ENCODE measurements around the gene ASB6. TPM values are rescaled to one million over a fixed set of nuclear protein-coding genes. Genes with fewer than 3 reads are reported as not detected.
A peak's percentile ranks its signal among the peaks of the same experiment; 100 is the strongest.
"Not testable (repeated sequence)": the region's sequence is repeated elsewhere in the genome, so short reads cannot be mapped to it uniquely, and the experiment has no call there.

The ASB6 gene
- total RNA-seq, 2 experiments from 2014 or later, result 25.0 to 26.4 TPM

DNA sequence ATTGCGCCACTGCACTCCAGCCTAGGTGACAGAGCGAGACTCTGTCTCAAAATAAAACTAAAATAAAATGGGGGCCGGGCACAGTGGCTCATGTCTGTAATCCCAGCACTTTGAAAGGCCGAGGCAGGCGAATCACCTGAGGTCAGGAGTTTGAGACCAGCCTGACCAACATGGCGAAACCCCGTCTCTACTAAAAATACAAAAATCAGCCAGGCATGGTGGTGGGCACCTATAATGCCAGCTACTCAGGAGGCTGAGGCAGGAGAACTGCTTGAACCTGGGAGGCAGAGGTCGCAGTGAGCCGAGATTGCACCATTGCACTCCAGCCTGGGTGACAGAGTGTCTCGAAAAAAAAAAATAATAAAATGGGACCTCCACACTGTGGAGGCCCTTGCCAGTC, 5.6 kb downstream of the ASB6 start:
- H3K9me3 Mint-ChIP-seq (ENCODE audit: low read depth); ATAC-seq: not testable (repeated sequence)
- CTCF ChIA-PET, result interaction anchor here (1.7 kb wide), 1 partner anchor 12 kb away, joined by 5 read pairs; no protein-coding TSS in a partner anchor

DNA sequence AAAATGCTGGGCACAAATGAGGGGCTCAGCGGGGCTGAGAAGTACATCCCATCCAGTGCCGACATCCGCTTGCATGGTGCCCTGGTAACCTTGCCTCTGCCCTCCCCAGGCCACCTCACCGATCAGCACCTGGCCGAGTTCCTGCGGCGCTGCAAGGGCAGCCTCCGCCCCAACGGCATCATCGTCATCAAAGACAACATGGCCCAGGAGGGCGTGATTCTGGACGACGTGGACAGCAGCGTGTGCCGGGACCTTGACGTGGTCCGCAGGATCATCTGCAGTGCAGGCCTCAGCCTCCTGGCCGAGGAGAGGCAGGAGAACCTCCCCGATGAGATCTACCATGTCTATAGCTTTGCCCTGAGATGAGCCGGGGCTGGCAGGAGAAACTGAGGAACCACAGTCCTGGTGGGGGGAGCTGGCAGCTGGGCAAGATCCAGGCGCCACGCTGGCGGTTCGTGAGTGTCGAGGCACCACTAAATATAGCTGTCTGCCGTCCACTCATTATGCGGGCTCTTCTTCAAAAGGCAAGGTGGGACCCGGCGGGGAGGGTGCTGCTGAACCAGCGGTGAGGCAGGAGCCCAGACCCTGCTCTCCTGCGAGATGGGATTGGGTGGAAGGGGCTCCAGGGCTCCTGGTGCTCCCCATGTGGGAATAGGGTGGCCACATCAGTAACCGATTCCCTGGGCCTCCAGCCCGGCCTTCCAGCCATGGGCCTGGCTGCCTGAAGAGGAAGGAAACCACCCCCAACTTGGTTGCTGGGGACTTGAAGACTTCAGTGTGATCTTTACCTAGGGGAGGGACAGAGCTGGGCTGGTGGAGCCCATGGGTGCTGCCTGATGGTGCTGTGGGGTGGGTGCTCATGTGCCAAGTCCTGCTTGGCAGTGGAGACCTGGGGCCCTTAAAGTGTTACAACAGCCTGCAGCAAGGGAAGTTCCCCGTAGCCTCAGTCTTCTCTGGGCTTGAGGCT, 6.6 kb downstream of the ASB6 start:
- H3K27ac Mint-ChIP-seq, result no peak overlapping the region
- CTCF ChIA-PET, result interaction anchor here (0.6 kb wide), 1 partner anchor 148 kb away, joined by 3 read pairs; no protein-coding TSS in a partner anchor
- ATAC-seq (no peak), DNase-seq (no peak)
- H3K4me1 Mint-ChIP-seq, result peaks cover 23% of the 10 kb centered on the region
- peaks cover 19% of the 10 kb centered on the region for H3K36me3 Mint-ChIP-seq
- no peak overlapping the region for H3K4me3 Mint-ChIP-seq
- no peaks in the 10 kb centered on the region for H3K9me3 Mint-ChIP-seq (ENCODE audit: low read depth)
- no peaks in the 10 kb centered on the region for H3K27me3 Mint-ChIP-seq

More for the DNA sequence above, 5.6 kb downstream of the ASB6 start:
- H3K4me3 Mint-ChIP-seq, H3K27ac Mint-ChIP-seq, DNase-seq, H3K27me3 Mint-ChIP-seq: not testable (repeated sequence)
- peaks cover 19% of the 10 kb centered on the region for H3K36me3 Mint-ChIP-seq
- H3K4me1 Mint-ChIP-seq, result peaks cover 23% of the 10 kb centered on the region

DNA sequence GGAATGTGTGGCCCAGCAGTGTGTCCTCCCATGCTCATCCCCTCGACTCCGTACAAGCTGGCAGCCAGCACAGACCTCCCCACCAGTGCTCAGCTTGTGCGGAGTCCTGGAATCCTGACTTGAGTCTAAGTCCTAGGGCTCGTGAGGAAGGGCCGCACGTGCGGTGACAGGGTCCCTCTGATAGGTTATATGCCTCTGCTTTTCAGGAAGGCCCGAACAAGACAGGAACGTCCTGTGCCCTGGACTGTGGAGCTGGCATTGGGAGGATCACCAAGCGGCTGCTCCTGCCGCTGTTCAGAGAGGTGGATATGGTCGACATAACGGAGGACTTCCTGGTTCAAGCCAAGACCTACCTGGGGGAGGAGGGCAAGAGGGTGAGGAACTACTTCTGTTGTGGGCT, 8.1 kb downstream of the ASB6 start:
- peaks cover 19% of the 10 kb centered on the region for H3K36me3 Mint-ChIP-seq

DNA sequence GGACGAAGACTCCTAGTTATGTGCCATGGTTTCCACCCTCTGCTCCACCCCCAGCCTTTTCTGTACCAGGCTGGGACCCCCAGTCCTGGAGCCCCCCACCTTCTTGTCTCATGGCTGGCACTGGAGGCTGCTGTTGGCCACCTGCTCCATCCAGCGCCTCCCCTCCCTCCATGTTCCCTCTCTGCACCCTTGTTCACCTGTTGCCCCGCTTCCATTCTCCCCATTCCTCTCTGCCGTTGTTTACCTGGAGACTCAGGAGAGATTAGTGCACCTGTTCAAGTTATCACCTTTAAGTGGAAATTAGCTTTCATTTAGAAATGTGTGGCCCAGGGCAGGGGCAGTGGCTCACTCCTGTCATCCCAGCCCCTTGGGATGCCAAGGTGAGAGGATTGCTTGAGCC, 8.7 kb downstream of the ASB6 start:
- ATAC-seq, result no peak
- DNase-seq, result no peak
- CTCF ChIA-PET, result interaction anchor here (0.7 kb wide), 1 partner anchor 9 kb away, joined by 3 read pairs; no protein-coding TSS in a partner anchor
- no peak overlapping the region for H3K27ac Mint-ChIP-seq
- no peaks in the 10 kb centered on the region for H3K9me3 Mint-ChIP-seq (ENCODE audit: low read depth)
- H3K4me1 Mint-ChIP-seq, result peaks cover 39% of the 10 kb centered on the region
- no peak overlapping the region for H3K4me3 Mint-ChIP-seq
- H3K27me3 Mint-ChIP-seq, result no peaks in the 10 kb centered on the region
- peaks cover 16% of the 10 kb centered on the region for H3K36me3 Mint-ChIP-seq

More for the DNA sequence above, 8.1 kb downstream of the ASB6 start:
- no peak overlapping the region for H3K27ac Mint-ChIP-seq
- peaks cover 33% of the 10 kb centered on the region for H3K4me1 Mint-ChIP-seq
- CTCF ChIA-PET, result no interaction called here
- no peak overlapping the region for H3K4me3 Mint-ChIP-seq
- no peaks in the 10 kb centered on the region for H3K9me3 Mint-ChIP-seq (ENCODE audit: low read depth)
- H3K27me3 Mint-ChIP-seq, result no peaks in the 10 kb centered on the region
- ATAC-seq (no peak), DNase-seq (no peak)

DNA sequence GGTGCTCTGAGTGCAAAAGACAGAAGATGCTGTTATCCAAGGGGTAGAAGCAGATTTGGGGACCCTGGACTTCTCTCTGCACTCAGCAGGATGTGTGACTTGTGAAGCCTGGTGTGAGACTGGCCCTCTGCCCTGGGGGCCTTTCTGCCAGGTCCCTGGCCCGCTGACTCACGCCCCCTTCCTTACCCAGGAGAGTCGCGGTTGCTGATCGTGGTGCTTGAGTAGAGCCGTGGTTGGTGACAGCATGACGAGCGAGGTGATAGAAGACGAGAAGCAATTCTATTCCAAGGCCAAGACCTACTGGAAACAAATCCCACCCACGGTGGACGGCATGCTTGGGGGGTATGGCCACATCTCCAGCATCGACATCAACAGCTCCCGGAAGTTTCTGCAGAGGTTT, 9.5 kb downstream of the ASB6 start:
- Mint-ChIP-seq H3K4me1 (peaks cover 45% of the 10 kb centered on the region), H3K27ac (no peak overlapping the region), H3K36me3 (peaks cover 13% of the 10 kb centered on the region), H3K9me3 (ENCODE audit: low read depth) (no peaks in the 10 kb centered on the region), H3K27me3 (no peaks in the 10 kb centered on the region), H3K4me3 (no peak overlapping the region)
- CTCF ChIA-PET, result interaction anchor here (0.7 kb wide), 1 partner anchor 411 kb away, joined by 3 read pairs; no protein-coding TSS in a partner anchor
- ATAC-seq, result no peak
- no peak for DNase-seq

DNA sequence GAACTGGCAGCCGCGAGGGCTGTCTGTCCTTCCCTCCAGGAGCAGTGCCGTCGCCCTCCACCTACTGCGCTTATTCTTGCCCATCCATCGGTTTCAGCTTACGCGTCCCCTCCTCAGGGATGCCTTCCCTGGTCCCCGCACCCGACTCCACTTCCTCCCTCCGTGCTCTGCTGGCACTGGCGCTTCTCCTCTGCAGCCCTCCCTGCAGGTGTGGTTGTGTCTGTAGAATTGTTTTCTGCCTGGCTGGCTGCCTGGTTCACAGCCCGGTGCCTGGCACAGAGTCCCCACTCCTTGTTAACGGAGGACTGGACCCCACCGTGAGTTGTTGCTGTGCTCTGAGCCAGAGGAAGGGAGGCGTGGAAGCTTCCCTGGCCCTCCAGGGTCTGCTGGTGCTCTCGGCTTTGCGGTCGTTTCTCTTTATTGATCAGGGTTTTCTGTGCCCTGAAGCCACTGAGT, 10.2 kb downstream of the ASB6 start:
- DNase-seq (no peak), ATAC-seq (no peak)
- CTCF ChIA-PET, result interaction anchor here (0.7 kb wide), 1 partner anchor 411 kb away, joined by 3 read pairs; no protein-coding TSS in a partner anchor
- Mint-ChIP-seq H3K27me3 (no peaks in the 10 kb centered on the region), H3K9me3 (ENCODE audit: low read depth) (no peaks in the 10 kb centered on the region), H3K36me3 (peaks cover 16% of the 10 kb centered on the region), H3K4me3 (no peak overlapping the region), H3K4me1 (peaks cover 52% of the 10 kb centered on the region), H3K27ac (no peak overlapping the region)

DNA sequence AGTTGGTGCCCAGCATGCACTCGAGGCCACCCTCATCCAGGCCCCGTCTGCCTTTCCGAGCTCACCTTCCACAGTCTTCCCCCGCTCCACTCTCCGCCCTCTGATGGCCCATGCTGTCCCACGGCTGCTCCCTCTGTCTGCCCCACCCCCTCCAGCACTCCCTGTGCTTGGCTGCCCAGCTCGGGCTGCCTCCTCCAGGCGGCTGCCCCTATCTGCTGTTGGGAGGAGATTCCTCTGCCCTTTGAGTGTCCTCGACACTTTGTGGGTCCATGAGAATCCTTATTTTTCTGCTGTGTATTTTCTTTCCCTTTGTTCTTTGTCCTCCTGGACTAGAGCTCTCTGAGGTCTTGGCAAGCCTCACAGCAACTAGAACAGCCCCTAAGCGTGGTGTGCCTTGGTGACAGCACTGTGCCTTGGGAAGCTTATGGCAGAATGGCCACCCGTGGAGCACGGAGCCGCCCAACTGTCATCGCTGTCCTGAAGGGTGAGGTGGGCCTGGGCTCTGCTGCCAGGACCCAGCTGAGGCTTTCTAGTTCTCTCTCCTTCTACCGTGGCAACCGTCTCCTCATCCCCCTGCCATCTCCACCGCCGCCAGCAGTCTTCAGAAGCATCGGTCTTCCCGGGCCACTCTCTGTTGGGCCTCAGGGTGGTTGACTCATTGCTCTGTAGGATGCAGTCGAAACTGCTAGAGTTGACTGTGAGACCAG, 10.8 kb downstream of the ASB6 start:
- ATAC-seq, result no peak
- Mint-ChIP-seq H3K27me3 (no peaks in the 10 kb centered on the region), H3K27ac (no peak overlapping the region), H3K4me3 (no peak overlapping the region), H3K4me1 (peaks cover 53% of the 10 kb centered on the region), H3K9me3 (ENCODE audit: low read depth) (no peaks in the 10 kb centered on the region), H3K36me3 (peaks cover 16% of the 10 kb centered on the region)
- CTCF ChIA-PET, result interaction anchor here (1.0 to 2.2 kb wide), 2 partner anchors 11 to 15 kb away, joined by 3 to 6 read pairs; partner anchors contain the start of gene ASB6
- DNase-seq, result no peak

DNA sequence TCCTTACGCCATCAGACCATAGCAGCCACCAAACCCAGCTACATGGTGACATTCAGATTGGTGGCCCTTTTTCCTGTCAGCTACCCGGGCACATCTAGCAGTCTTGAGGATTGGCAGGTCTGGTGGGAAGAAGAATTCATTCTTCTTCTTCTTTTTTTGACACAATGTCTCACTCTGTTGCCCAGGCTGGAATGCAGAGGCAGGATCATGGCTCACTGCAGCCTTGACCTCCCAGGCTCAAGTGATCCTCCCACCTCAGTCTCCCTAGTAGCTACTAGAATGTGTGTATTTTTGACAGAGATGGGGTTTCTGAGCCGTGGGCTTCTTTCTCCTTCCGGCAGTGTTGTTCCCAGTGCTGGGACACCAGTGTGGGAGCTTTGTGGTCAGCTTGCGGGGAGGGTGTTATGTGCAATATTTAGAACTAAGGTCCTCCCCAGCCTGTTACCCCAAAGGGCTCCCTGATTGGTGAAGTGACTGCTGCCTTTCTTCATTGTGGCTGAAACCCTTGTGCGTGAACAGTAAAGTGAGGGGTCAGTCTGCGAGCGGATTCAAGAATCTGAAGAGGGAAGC, 12.6 kb downstream of the ASB6 start:
- Mint-ChIP-seq H3K27me3 (no peaks in the 10 kb centered on the region), H3K4me3 (no peak overlapping the region), H3K9me3 (ENCODE audit: low read depth) (no peaks in the 10 kb centered on the region), H3K4me1 (peaks cover 64% of the 10 kb centered on the region), H3K36me3 (peaks cover 9% of the 10 kb centered on the region), H3K27ac (no peak overlapping the region)
- DNase-seq (no peak), ATAC-seq (no peak)
- CTCF ChIA-PET, result interaction anchor here (1.3 to 2.2 kb wide), 4 partner anchors 11 to 408 kb away, joined by 3 to 6 read pairs (median 4); partner anchors contain the start of gene ASB6

DNA sequence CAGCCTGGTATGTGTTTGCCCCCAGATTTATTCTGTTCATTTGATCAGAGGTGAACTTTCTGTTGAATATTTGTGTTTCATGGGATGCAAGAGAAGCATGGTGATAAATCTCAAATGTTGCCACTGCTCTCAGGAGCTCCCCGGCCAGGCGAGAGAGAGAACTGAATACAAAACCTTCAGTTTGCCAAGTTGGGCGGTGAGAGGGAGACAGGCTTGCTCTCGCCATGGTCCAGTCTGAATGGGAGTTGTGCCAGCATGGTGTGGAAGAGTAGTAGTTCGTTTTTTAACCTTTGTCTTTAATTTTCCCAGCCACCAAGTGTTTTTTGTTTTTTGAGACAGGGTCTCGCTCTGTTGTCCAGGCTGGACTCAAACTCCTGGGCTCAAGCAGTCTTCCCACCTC, 13.2 kb downstream of the ASB6 start:
- Mint-ChIP-seq H3K36me3 (peaks cover 9% of the 10 kb centered on the region), H3K4me3 (no peak overlapping the region), H3K27ac (peak overlapping the region; percentile 34), H3K9me3 (ENCODE audit: low read depth) (no peaks in the 10 kb centered on the region), H3K4me1 (peaks cover 68% of the 10 kb centered on the region), H3K27me3 (no peaks in the 10 kb centered on the region)
- no peak for DNase-seq
- no peak for ATAC-seq
- CTCF ChIA-PET, result interaction anchor here (1.3 to 2.2 kb wide), 4 partner anchors 12 to 407 kb away, joined by 3 to 6 read pairs (median 4); partner anchors contain the start of gene ASB6

DNA sequence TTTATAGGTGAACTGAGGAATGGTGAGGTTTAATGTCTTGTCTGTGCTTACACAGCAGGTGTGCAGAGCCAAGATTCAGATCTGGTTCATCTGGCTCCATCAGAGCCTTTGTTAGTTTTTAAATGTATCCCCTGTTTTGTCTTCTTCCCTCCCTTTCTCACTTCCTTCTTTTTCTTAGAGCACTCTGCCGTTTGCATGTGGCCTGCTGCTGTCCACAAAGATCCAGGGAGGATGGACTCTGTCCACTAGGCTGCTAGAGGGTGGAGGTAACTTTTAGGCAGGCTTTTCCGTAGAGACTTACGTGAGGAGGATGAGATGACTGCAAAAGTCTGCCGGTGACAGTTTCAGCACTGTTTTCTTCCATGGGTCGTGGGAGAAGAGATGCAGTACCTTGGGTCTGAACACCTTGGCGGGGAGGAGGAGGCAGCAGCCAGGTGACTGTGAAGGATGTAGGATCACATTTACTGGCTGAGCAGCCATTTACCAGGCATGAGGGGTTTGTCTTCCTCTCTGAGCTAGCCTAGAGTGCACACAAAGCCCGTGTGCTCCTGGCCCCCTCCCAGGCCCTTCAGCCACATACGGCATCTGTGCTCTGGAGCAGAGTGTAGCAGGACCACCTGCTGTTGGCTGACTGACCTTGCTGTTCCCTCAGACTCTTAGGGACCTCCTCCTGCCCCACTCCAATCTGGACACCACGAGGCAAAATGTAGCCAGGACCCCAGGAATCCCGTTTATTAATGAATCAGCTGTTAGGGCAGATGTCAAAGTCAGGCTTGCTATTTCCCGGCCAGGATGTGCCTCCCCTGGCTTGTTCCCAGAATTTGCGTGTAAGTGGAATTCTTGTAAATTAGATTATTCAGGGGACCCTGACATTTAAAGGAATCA, 14.2 kb downstream of the ASB6 start:
- Mint-ChIP-seq H3K9me3 (ENCODE audit: low read depth) (no peaks in the 10 kb centered on the region), H3K27ac (peak overlapping the region; percentile 93), H3K27me3 (no peaks in the 10 kb centered on the region), H3K4me3 (peak overlapping the region; percentile 80), H3K4me1 (peaks cover 70% of the 10 kb centered on the region), H3K36me3 (peaks cover 6% of the 10 kb centered on the region)
- CTCF ChIA-PET, result interaction anchor here (1.0 to 5.2 kb wide), 4 partner anchors 13 to 485 kb away, joined by 3 to 73 read pairs (median 27); partner anchors contain the start of gene ASB6
- ATAC-seq (no peak), DNase-seq (no peak)

DNA sequence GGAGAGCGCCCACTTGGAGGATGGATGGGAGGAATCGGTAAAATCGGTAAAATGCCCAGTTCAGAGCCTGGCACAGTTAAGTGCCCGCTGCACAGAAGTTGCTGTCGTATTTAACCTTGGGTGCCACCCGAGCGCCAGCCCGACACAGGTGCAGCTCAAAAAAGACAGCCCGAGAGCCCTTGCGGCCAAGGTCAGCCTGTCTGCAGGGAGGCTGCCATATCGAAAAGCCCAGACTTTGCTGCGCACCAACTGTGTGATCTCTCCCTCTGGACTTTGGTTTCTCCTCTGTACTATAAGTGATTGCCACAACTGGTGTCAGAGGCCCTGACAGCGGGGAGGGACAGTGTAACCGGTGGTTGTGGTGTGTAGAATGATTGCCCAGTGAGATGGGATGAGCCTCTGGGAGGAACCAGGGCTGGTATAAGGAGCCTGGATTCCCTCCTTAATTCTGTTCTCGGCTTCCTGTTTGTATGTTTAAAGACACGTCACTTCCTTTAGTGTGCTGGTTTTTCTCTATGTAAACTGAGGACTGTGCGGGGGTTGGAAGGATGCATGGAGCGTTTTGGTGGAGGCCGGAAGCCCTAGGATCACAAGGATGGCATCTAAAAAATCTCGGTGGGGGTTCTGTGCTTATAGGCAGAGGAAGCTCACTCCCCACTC, 15.2 kb downstream of the ASB6 start:
- peak; percentile 65 for DNase-seq
- Mint-ChIP-seq H3K9me3 (ENCODE audit: low read depth) (no peaks in the 10 kb centered on the region), H3K27ac (peak overlapping the region; percentile 93), H3K27me3 (peaks cover 3% of the 10 kb centered on the region), H3K4me3 (peak overlapping the region; percentile 80), H3K4me1 (peaks cover 68% of the 10 kb centered on the region), H3K36me3 (peaks cover 6% of the 10 kb centered on the region)
- CTCF ChIA-PET, result interaction anchor here (1.0 to 8.3 kb wide), 8 partner anchors 13 to 490 kb away, joined by 3 to 214 read pairs (median 26); partner anchors contain the start of gene ASB6
- ATAC-seq, result peak; percentile 43

All from activated CD8-positive, alpha-beta memory T cell treated with anti-CD3 and anti-CD28 coated beads, Interleukin-2, amount 10 ng/mL, durations not matched to agents 7 days and 5 days (primary cell).